GM12878 (cell line): ENCODE results near the gene TIPRL. TPM values are rescaled to one million over a fixed set of nuclear protein-coding genes. Genes with fewer than 3 reads are reported as not detected.

Source experiments
- ATAC-seq: fragments of 200-7000 bp; cut with Tn5 transposase; 3 replicates; pipeline ENCODE4 v1.9.1; 2020; ENCODE audit warnings: mild to moderate bottlenecking, moderate library complexity
- BruUV-seq: library from RNA; stranded (reverse); fragments of 400-500 nt; replicated peaks from 2 replicates; lab custom pipeline; 2021; lab: Mats Ljungman, UMichigan
- CTCF ChIA-PET: fragments of 300-600 bp; sonication (Branson Sonifier 250); formaldehyde crosslinking; extraction: SDS; loops from one replicate; lab custom pipeline; 2021; ENCODE audit warnings: inconsistent platforms; lab: Yijun Ruan, JAX
- POLR2A ChIA-PET: fragments of 350-600 bp; formaldehyde crosslinking; extraction: SDS; loops from one replicate; lab custom pipeline; 2021; ENCODE audit warnings: inconsistent platforms; lab: Charles Lee
- RAD21 ChIA-PET: fragments of 300-600 bp; sonication (Branson Sonifier 250); formaldehyde crosslinking; loops from one replicate; lab custom pipeline; 2023; ENCODE audit warnings: antibody characterized with exemption; ENCODE audit not compliant: unreplicated experiment; lab: Charles Lee
- SMC1A ChIA-PET: fragments of 300-600 bp; sonication (Branson Sonifier 250); formaldehyde crosslinking; loops from one replicate; lab custom pipeline; 2023; ENCODE audit not compliant: unreplicated experiment, uncharacterized antibody; lab: Charles Lee
- DNase-seq: peaks from one replicate; pipeline ENCODE4 v3.0.0-alpha.2; 2011; ENCODE audit warnings: low read depth, low spot score
- FAIRE-seq: peaks from 3 replicates; lab custom pipeline; 2011; peaks lifted over from hg19 to GRCh38; lab: Jason Lieb, UNC
- H2AFZ ChIP-seq: 2 replicates; pipeline ENCODE4 v1.6.0; 2011; ENCODE audit warnings: low read depth, low read length, control low read depth; ENCODE audit not compliant: control insufficient read depth
- H3K27ac ChIP-seq: 2 replicates; pipeline ENCODE4 v1.5.1; 2011; ENCODE audit warnings: control low read depth; ENCODE audit not compliant: control insufficient read depth, insufficient read depth
- H3K27me3 ChIP-seq, 2 experiments: replicated peaks in 1 of 2; 2 replicates each; pipeline versions ENCODE4 v1.6.0 to v1.6.1; 2011; ENCODE audit warnings: low read length in 1 of 2; ENCODE audit not compliant: control insufficient read depth in 2 of 2, insufficient read depth in 2 of 2
- H3K36me3 ChIP-seq, 2 experiments: 2 replicates each; pipeline ENCODE4 v1.5.1; 2011; ENCODE audit warnings: low read length in 1 of 2; ENCODE audit not compliant: control insufficient read depth in 2 of 2, insufficient read depth in 2 of 2
- H3K4me1 ChIP-seq: 2 replicates; pipeline ENCODE4 v1.6.1; 2011; ENCODE audit warnings: mild to moderate bottlenecking, low read length, moderate library complexity, mixed read lengths; ENCODE audit not compliant: control insufficient read depth, insufficient read depth
- H3K4me2 ChIP-seq: 2 replicates; pipeline ENCODE4 v1.6.0; 2011; ENCODE audit warnings: control low read depth; ENCODE audit not compliant: control insufficient read depth, insufficient read depth
- H3K4me3 ChIP-seq: fragments of 200-600 bp; sonication (generic); 2 replicates; pipeline ENCODE4 v1.5.1; 2016
- H3K79me2 ChIP-seq: 2 replicates; pipeline ENCODE4 v1.6.0; 2011; ENCODE audit warnings: low read length; ENCODE audit not compliant: control insufficient read depth, insufficient read depth
- H3K9ac ChIP-seq: 2 replicates; pipeline ENCODE4 v1.8.0; 2011; ENCODE audit warnings: low read length, control low read depth, mixed read lengths; ENCODE audit not compliant: control insufficient read depth, insufficient read depth
- H3K9me3 ChIP-seq: replicated peaks from 3 replicates; pipeline ENCODE4 v1.5.1; 2011; ENCODE audit warnings: mild to moderate bottlenecking, low read length; ENCODE audit not compliant: control insufficient read depth, insufficient read depth
- H4K20me1 ChIP-seq: 2 replicates; pipeline ENCODE4 v1.6.0; 2011; ENCODE audit not compliant: control insufficient read depth, insufficient read depth
- BCL11A ChIP-seq: IDR thresholded peaks from 2 replicates; pipeline ENCODE4 v1.6.1; 2011; ENCODE audit warnings: low read depth, low read length
- JUND ChIP-seq: IDR thresholded peaks from 2 replicates; pipeline ENCODE4 v1.6.1; 2012; ENCODE audit warnings: low read depth, mild to moderate bottlenecking, low read length, improper control_type of control experiment, moderate library complexity
- KDM1A ChIP-seq: fragments of 200-600 bp; sonication (generic); IDR thresholded peaks from 2 replicates; pipeline ENCODE4 v1.6.1; 2016; ENCODE audit warnings: borderline replicate concordance
- MLLT1 ChIP-seq: fragments of 450-650 bp; IDR thresholded peaks from 2 replicates; pipeline ENCODE4 v1.6.1; 2016; ENCODE audit warnings: mild to moderate bottlenecking
- MXI1 ChIP-seq: fragments of 150-350 bp; IDR thresholded peaks from 2 replicates; pipeline ENCODE4 v1.6.1; 2011; ENCODE audit warnings: low read depth, mild to moderate bottlenecking, inconsistent platforms, low read length, improper control_type of control experiment
- MYB ChIP-seq: fragments of 150-350 bp; IDR thresholded peaks from 2 replicates; pipeline ENCODE4 v1.6.1; 2014; ENCODE audit warnings: mild to moderate bottlenecking, low read depth, low read length, borderline replicate concordance
- NRF1 ChIP-seq: conservative IDR thresholded peaks from 2 replicates; pipeline ENCODE4 v1.6.1; 2011; ENCODE audit warnings: mild to moderate bottlenecking, low read depth, low read length, improper control_type of control experiment
- RFX5 ChIP-seq: IDR thresholded peaks from 2 replicates; pipeline ENCODE4 v1.6.1; 2011; ENCODE audit warnings: low read depth, low read length, improper control_type of control experiment
- WGBS: methylation state at CpG from one replicate; pipeline ENCODE4 v1.1.6; 2016; ENCODE audit warnings: low lambda C conversion rate; ENCODE audit not compliant: insufficient replicate concordance, insufficient coverage; ENCODE audit errors: missing lambda C conversion rate; 5-methylcytosine and 5-hydroxymethylcytosine counted together
- in situ Hi-C: fragments of 300-500 bp; cut with MboI; formaldehyde crosslinking; loops from 9 replicates; pipeline ENCODE4 v1.14.3; 2018; ENCODE audit warnings: mixed read lengths
- intact Hi-C: fragments of 100-400 bp; cut with micrococcal nuclease; formaldehyde crosslinking; loops from one replicate; pipeline ENCODE4 v1.14.2; 2022; ENCODE audit not compliant: unreplicated experiment
- polyA plus RNA-seq, 11 experiments: library from polyadenylated mRNA; depleted of rRNA in 4 of 11; unstranded in 6 of 11; stranded (reverse) in 5 of 11; fragments of >200 nt; fragmentation: Nextera tagmentation in 4 of 11; fragmentation: Illumina TruSeq in 1 of 11; extraction: Ambion mirVana in 4 of 11; extraction: Trizol in 1 of 11; gene quantifications; 1 replicate in 1 of 11; 2 replicates in 10 of 11; pipeline versions ENCODE4 v1.2.1 to v1.2.3, GENCODE V29; 2011 to 2016; ENCODE audit warnings: inconsistent platforms in 2 of 11, missing spikeins in 2 of 11, low read depth in 1 of 11
- total RNA-seq, 4 experiments: library from RNA; depleted of rRNA in 3 of 4; stranded (reverse); fragments of >200 nt in 3 of 4; fragmentation: Illumina TruSeq in 1 of 4; extraction: Trizol in 1 of 4; gene quantifications; 2 replicates each; pipeline versions ENCODE4 v1.2.1 to v1.2.3, GENCODE V29; 2013 to 2021

The TIPRL gene
- total and polyA plus RNA-seq, 10 of the 15 experiments (the other 5 are each of a cell fraction or from before 2014, with no cell fraction given): 36.4 to 72.1 (median 49.9) TPM

GRCh38 chr1:168146626-168147025 is 32.1 kb upstream of the TIPRL start:
- TF ChIP-seq BCL11A (no peak), NRF1 (no peak), JUND (no peak), MXI1 (no peak), RFX5 (no peak), KDM1A (no peak), MLLT1 (no peak), MYB (no peak)
- Histone ChIP-seq H2AFZ (no peak overlapping the region), H3K27me3 (no peaks in the 10 kb centered on the region), H3K4me1 (no peaks in the 10 kb centered on the region), H3K4me3 (no peak overlapping the region), H3K9me3 (no peaks in the 10 kb centered on the region), H3K9ac (no peak overlapping the region), H3K79me2 (no peaks in the 10 kb centered on the region), H3K36me3 (no peaks in the 10 kb centered on the region), H3K4me2 (no peak overlapping the region), H3K27ac (no peak overlapping the region), H4K20me1 (no peaks in the 10 kb centered on the region)
- in situ Hi-C loops (no loop called here), intact Hi-C loops (no loop called here)
- FAIRE-seq (no peak), ATAC-seq (no peak), DNase-seq (no peak)
- POLR2A ChIA-PET: no interaction called here
- no TSS peak for BruUV-seq
- CTCF ChIA-PET: interaction anchor here (0.7 to 6.6 kb wide), 6 partner anchors 17 to 1063 kb away, joined by 3 to 42 read pairs (median 3); partner anchors contain the start of gene MPZL1
- RAD21 ChIA-PET: interaction anchor here (2.4 kb wide), 1 partner anchor 63 kb away, joined by 18 read pairs; no protein-coding TSS in a partner anchor
- 89% methylated on average over 11 of the region's 11 CpGs for WGBS
- SMC1A ChIA-PET: no interaction called here
